GDM1 (cell line): ENCODE measurements around the gene CTIF.
"Not testable (repeated sequence)": the region's sequence is repeated elsewhere in the genome, so short reads cannot be mapped to it uniquely, and the experiment has no call there.

Experiments
- DNase-seq: peaks from one replicate; lab custom pipeline; 2025; lab: John Stamatoyannopoulos, UW

CTIF gene

DNA sequence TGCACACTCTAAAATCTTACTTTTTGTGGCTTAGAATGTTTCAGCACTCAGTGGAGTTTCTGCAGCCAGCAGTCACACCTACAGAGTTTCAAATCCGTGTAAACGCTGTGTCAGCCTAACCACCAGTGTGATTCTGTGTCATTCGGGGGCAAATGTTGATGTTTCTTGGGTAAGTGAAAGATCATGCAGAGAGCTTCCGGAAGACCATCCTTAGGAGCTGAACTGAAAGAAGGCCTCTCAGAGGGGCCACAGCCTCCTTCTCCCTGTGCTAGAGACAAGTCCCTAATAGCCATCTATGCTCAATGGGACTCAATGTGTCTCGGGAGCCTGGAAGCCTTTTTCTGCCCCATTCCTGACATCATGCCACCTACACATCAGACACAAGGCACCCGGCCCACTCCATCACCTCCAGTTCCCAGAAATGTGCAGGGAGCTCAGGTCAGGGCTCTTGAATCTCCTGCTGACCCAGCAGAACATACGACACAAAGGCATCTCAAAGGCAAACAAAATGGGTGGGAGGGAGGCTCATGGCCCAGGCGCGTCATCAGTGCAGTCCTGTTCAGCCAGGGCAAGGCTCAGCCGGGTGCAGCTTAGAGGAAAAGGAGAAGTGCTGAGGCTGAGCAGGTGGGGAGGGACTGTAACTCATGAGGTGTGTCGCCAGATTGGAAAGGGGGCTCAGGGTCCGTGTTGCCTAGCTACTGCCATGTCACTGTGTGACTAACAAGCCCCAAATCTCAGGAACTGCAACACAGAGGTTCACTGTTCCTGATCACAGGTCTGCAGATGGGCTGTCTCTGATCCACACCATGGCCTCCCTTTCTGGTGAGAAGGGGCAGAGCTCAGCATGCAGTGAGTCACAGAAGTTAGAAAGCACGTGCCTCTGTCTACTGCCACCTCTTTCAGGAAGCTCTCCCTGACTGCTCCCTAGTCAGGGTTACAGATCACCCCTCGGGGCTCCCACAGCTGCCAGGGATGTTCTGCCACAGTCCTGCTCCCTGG lies 329.9 kb downstream of the CTIF start:
- peak; percentile 14 for DNase-seq

DNA sequence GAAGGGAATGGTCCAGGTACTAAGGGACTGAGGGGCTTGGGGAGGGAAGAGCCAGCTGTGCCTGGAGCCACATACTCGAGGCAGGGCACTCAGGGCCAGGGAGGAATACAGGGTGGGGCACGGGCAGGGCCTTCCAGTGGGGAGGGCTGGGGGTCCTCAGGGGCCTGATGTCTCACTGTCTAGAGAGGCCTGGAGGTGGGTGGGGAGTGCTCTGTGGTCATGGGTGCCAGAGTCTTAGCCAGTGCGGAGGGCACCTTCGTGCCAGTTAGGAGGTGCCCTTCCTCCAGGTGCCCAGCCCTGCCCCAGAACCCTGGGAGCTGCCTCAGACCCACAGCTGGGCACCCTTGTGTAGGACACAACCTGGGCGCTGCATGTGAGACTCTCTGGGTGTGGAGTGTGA lies 330.8 kb downstream of the CTIF start:
- DNase-seq = no peak

DNA sequence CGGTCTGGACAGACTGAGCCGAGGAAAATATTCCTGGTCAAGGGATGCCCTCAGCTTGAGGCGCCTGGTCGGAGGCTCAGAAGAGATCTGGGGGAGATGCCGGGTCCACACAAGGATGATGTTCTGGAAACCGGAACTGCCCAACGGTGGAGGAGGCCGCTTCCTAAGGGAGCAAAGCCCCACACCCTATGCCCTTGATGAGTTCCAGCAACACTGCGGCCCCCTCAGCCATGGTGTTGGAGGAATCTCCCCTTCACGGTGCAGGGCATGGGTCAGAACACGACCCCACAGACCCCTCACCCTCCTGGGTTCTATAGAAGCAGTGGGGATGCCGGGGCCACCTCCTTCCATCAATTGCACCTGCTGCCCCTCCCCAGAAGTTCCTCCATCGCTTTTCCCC lies 332.1 kb downstream of the CTIF start:
- DNase-seq = not testable (repeated sequence)

DNA sequence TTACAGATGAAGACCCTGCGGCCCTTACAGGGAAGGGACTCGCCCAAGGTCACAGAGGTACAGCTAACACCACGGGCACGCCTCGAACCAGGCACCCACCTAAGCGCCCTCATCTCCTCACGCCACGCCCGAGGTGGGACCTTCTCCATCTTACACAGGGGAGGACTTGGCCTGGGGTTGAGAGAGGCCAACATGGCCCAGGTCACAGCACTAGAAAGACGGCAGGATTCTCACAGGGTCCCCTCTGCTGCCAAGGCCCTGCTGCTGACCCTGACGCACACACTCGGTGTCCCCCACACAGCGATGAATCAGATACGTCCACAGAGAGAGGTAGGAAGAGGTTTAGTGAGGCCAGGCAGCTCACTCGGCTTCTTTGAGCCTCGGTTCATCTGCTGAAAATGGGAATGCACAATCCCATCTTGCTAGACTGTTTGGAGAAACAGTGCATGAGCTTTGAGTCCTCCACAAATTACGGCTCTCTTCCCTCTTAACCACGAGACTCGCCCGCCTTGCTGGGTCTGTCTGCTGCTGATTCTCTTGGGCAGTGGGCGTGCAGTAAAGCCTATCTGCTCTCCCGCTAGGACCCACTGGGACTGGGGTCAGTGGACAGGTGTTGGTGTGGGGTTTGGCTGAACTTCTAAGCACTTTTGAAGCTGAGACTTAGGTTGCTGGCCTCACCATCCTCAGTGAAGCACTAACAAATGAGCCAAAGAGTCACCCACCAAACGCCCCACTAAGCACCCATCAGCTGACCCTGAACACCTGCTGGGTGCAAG lies 332.7 kb downstream of the CTIF start:
- DNase-seq = no peak

DNA sequence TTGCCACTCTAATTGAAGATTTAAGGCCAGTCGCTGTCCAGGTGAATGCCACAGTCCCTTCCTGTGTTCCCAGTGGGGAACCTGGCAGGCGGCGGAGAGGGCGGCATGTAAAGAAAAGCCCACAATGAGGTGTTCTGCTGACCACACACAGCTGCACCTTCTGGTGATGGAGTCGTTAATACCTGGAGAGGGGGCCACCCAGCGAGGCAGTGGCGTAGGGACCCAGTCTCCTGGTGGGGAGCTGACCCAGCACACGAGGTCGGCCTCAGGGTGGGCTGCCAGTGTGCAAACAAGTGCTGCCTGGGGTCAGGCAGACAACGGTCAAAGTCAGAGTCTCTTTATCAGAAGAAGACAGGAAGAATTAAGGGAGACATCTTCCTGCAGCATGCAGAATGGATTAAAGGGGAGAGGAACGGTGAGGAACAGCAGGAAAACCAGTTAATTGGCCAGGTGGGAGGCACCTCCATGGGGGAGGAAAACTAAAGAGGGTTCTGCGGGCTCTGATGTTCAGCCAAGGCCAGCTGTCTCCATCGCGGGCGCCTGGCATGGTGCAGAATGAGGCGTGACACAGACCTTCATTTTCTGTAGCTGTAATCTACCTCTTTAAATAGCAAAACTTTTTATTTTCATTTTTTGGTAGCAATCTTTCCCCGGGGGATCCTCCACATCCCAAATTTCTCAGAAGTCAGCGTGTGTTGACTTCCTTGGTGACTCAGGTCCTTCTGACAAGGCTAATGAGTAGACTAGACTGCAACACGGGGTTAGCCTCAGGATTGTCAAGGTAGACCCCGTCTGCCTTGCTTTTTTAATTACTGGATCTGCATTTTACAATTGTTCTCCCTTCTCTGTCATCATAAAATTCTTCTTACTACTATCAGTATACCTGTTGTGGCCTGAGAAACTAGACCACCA lies 333.7 kb downstream of the CTIF start:
- DNase-seq = no peak

DNA sequence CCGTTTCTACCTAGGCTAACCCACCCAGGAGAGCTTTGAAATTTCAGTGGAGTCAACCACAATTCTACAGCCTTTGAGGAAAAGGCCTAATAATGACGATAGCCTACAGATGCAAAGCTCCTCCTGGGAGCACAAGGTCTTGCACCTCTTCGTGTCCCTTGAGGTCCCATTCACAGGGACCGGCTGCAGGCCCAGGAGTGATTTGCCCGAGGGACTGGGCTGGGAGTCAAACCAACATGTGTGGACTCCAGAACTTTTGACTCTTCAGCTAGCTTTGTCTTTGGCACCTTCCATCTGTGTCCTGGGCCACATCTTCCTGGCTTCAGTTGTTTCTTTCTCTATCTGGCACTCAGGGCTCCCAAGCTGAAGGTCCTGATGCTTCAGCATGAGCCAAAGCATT lies 335.4 kb downstream of the CTIF start:
- no peak for DNase-seq

DNA sequence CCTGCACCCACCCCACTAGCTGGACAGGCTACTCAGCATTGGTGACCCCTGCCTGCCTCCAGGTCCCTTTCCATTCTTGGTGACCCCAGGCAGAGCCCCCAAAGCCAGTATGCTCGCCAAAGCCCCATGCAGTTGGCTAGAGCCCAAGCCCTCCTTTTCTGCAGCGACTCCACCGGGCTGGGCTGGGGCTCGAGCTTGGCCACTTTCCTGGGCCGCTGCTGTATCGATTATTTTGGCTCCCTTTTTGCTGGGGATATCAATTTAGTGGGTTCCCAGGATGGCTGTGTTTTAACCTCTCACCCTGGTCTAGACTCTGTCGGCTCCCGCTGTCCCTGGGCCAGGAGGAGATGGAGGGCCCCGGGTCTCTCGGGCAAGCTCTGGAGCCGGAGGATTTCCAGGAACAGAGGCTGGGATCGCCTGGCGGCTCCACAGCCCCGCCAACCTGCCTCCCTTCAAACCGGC lies 335.9 kb downstream of the CTIF start:
- no peak for DNase-seq

DNA sequence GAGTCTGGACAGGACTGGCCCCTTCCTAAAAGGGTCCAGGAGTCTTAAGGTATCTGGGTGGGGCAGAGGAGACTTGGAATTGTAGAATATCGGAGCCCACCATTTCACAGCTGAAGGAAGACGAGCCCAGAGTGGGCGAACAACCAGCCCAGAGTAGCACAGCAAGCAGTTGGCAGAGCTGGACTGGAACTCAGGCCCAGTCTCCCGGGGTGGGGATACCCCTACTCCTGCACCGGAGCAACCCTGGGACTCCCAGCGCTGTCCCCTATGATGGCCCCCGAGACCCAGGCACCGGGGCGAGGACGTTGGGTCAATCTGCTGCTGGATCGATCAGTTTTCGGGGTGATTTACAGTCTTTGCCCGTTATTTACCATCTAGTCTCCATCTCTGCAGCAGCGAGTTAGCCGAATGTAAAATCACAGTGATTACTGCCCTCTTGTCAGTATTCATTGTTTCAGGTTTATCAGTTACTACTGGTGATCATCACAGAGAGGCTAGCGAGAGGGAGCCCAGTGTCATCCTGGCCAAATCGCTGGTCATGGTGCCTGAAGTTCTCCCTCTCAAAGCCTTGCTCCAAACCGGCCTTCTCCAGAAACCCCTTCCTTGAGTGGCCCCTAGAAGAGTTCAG lies 336.6 kb downstream of the CTIF start:
- DNase-seq = no peak

DNA sequence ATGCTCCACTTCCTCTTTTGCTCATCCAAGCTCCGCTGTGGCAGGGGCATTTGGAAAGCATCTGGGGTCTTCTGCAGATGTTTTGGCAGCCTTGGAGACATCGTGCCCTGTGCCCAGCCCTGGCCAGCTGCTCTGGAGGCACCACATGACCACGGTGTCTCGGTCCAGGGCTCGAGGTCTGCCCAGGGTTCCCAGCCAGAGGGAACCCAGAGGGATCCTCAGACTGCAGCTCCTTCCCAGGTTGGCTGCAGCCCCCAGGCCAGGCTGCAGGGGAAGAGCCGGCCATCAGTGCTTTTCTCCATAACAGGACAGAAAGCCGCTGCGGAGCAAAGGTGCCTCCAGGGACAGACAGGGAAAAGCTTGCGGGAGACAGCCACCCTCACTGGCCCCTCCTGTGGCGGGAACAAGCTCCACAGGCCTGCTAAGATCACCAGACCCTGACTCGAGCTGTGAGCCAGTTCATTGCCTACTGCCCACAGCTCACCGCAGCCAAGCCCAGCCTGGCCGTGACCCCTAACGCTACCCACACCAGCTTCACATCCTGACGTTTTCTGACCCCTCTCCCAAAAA lies 337.2 kb downstream of the CTIF start:
- no peak for DNase-seq

DNA sequence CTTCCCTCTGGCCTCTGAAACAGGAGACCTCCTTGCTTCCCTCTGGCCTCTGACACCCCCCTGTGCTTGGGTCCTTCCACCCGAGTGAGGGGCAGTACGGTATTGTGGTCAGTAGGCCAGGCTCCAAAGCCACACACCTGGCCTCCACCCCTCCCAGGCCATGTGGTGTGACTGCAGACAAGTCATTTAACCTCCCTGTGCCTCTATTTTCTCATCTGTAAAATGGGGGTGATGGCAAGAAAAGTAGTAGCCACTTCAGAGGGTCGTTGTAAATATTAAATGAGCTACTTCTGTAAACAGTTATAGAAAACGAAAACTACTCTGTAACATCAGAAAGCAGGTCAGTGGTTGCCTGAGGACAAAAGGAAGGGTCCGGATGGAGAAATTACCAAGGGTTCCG lies 337.8 kb downstream of the CTIF start:
- DNase-seq = no peak

DNA sequence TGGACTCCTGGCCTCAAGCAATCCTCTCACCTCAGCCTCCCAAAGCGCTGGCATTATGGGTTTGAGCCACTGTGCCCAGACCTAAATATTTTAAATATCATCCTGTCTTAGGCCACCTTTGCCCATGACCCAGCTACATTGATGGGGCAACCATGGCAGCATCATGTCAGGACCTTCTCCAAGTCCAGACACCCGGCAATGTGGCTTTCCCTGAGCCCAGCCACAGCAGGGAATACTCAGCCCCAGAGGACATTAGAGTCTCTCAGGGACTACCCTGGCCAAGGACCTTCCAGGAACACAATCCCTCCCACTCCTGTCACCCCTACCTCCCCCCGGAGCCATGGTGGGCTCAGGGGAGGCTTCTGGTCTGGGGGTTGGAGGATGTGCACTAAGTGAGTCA lies 339.1 kb downstream of the CTIF start:
- DNase-seq = no peak

DNA sequence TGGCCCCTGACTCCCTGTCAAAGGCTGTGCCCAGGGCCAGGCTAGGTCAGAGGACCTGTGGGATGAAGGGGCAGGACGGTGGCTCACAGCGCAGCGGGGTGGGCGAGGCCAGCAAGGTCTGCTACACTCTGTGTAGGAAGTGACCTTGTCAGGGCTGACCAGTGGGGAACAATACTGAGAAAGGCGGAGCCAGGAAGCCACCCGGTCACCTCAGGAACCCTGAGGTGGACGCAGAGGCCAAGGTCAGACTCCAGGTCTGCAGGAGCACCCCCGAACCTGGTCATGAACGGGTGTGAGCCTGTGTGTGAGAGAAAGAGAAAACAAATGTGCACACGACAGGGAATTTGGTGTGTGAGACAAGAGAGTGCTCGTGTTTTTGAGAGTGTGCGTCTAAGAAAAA lies 339.6 kb downstream of the CTIF start:
- no peak for DNase-seq

DNA sequence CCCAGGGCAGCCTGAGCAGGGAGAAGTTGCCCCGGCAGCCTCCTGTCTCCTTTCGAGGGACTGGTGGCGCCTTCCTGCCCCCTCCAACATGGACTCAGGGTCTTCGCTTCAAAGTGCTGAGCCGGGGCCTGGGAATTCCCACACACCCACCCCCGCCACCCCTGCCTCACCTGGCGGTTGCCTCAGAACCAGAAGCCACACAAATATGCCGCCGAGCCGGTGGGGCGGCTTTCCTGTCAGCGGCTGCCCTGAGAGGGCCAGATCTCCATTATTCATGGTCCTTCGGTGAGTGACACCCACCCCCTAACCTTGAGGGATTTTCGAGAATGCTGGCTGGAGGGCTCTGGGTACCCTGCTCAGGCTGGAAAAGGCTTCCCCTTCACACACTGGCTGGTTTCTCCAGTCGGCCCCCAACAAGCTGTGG lies 340.2 kb downstream of the CTIF start:
- DNase-seq = no peak

DNA sequence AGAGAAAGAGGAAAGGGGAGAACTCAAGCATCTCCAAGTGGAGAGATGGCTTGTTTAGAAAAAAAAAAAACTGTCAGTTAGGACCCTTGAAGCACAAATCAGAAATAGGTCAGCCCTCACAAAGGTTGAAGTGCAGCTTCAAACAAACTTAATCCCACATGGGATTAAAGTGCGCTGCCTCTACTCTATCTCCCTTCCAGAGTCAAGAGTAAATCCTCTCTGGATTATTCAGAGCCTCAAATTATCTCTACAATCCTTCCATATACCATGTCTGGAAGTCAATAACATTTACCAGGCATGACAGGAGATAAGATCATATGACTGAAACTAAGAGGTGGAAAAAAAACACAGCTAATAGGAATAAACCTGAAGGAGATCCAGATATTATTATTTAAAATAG lies 342.1 kb downstream of the CTIF start:
- DNase-seq = no peak

DNA sequence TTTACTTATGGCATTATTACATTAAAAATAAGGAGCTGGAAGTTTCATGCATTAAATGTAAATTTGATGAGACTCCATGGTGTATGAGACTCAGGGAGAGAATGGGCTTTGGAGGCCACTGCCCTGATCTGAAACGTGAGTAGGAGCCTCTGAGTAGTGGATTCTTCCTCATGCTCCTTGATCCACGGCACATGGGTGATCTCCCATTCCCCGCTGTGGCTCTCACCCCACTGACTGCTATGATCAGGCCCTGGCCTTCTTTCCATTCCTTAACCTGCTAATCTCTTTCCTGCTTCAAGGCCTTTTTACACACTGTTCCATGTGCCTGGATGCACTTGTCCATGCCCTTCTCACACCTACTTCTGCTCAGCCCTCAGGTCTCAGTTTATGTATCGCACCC lies 343.5 kb downstream of the CTIF start:
- no peak for DNase-seq

DNA sequence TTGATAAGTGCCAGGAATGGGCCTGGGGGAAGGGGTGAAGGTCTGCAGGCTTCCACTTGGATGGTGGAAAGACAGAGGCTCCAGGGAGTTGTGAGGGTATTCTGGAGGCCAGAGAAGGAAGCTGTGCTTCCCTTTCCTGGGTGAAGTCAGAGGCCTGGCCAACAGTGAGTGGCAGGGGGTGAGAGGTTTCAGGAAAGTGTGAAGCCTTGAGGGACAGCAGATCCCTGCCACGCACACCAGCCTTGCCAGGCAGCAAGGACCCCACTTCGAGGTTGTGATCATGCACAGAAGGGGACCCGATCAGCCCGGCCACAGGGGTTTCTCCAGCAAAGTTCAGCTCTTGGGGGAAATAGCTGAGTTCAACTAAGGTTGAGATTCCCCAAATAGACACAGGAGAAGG lies 345.5 kb downstream of the CTIF start:
- no peak for DNase-seq

DNA sequence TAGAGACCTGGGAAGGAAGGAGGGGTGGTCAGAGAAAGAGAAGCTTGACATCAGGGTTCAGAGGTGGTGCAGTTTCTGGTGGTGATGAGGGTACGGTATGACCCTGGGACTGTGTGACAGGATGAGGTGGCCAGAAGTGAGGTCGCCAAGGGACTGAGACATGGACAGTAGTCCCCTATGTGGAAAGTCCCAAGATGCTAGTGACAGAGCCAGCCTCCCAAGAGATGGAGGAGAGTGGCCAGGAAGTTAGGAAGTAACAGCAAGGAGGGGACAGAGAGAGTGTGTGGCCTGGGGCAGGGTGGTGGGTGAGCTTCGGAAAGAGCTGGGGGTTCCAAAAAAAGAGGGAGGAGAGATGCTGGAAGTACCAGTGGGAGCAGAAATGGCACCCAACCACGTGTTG lies 345.9 kb downstream of the CTIF start:
- DNase-seq = no peak

DNA sequence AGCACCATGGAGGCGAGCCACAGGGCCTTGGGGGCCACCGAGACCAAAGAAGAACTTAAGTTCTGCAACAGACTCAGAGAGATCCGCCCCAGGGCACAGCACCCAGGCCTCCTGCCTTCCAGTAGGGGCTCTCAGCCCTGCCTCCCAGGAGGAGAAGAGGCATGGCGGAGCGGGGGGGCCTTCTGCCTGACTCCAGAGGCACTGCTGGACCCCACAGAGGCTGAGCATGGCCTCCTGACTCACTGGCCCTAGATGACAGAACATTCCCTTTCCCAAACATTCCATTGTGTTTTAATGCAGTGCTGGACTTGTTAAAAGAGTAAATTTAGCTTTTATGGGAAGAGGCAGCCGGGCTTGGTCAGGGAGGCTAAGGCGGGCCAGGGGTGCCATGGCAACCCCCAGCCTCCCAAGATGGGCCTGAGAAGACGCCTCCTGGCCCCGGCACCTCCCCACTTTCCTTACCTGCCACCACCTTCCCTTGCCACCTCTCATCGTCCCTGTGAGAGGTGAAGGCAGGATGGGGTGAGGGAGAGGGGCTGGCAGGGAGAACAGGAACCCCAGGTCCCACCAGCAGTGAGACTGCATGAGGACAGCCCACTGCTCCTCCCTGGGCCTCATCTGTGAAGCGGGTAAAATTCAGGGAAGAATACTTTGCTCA lies 346.6 kb downstream of the CTIF start:
- DNase-seq = no peak

DNA sequence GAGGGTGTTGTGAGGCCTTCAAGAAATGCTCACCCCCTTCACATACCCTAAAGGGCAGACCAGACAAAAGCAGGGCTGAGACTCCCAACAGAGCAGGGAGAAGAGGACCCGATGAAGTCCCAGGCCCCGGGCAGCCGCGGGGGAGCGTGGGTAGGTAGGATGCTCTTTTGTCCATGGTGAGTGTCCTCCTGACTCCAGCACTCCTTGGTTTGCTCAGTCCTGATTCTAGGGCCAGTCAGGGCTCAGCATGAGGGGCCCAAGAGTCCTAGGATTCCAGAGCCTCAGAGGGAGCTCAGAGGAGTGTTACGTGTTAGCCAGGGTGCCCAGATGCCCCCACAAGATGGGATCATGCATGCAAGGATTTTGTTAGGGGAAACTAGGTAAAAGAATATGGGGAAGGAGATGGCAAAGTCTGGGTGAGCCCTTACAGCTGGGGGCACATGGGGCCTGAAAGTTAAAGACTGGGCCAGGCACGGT lies 347.1 kb downstream of the CTIF start:
- DNase-seq = no peak

DNA sequence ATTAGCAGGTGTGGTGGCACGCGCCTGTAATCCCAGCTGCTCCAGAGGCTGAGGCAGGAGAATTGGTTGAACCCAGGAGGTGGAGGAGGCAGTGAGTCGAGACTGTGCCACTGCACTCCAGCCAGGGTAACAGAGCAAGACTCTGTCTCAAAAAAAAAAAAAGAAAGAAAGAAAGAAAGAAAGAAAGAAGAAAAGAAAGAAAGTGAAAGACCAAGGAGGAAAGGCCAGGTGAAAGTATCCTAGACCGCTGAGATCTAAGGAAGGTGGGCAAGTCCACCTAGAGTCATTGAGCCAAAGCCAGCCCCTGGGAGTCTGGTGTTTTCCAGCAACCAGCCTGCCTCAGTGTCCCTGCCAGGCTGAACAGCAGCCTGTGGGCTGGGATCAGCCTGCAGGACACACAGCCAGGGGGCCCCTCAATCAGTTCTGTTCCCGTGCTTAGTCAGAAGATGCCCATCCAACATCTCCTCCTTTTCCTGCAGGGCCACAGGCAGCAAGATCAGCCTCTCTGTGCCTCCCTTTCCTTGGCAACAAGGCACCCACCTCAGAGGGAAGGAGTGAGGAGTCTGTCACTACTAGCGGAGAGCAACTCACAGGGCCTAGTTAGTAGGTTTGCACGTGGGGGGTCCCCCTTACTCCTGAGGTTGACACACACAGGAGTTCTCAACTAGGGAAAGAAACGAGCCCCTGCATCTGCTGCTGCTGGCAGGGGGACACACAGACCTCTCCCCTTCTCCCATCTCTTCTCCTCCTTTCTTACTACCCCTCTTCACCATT lies 347.9 kb downstream of the CTIF start:
- DNase-seq = no peak
